Panc1 (cell line): ENCODE measurements around the gene DCHS1.

Experiments
- CTCF ChIP-seq: fragments of 450-650 bp; IDR thresholded peaks from 2 replicates; pipeline ENCODE4 v1.5.1; 2017; ENCODE audit warnings: mild to moderate bottlenecking
- TCF7L2 ChIP-seq: IDR thresholded peaks from 2 replicates; pipeline ENCODE4 v1.6.1; 2011; ENCODE audit warnings: mild to moderate bottlenecking, low read depth, low read length, inconsistent platforms

GRCh38 chr11:6588018-6588417 is 67.6 kb downstream of the DCHS1 start:
- TF ChIP-seq CTCF (no peak), TCF7L2 (no peak)
